Kidney epithelial cell (primary cell): Measurements from ENCODE around the gene PACSIN1. TPM values are rescaled to one million over a fixed set of nuclear protein-coding genes. Genes with fewer than 3 reads are reported as not detected.

Experiments used
- DNase-seq: peaks from one replicate; pipeline ENCODE4 v3.0.0-alpha.2; 2010; ENCODE audit warnings: low read depth
- H3K27me3 ChIP-seq: 2 replicates; pipeline ENCODE4 v1.6.0; 2011; ENCODE audit warnings: low read length; ENCODE audit not compliant: control insufficient read depth, insufficient read depth
- H3K36me3 ChIP-seq: 2 replicates; pipeline ENCODE4 v1.5.1; 2011; ENCODE audit warnings: low read length; ENCODE audit not compliant: control insufficient read depth, insufficient read depth
- H3K4me3 ChIP-seq: 2 replicates; pipeline ENCODE4 v1.5.1; 2011; ENCODE audit warnings: low read depth, mild to moderate bottlenecking, control low read depth, low read length
- total RNA-seq: library from RNA; depleted of rRNA; stranded (reverse); fragments of >200 nt; gene quantifications from 2 replicates; pipeline ENCODE4 v1.2.3, GENCODE V29; 2015
- TF ChIP-seq, protein P1 (sequence below): IDR thresholded peaks from 2 replicates; pipeline ENCODE4 v1.5.1; 2011; ENCODE audit warnings: mild to moderate bottlenecking, moderate library complexity, low read length, control low read depth, inconsistent platforms; ENCODE audit not compliant: insufficient read depth, poor library complexity, severe bottlenecking

The PACSIN1 gene
- total RNA-seq, 1 donor from 2014 or later = 0.04 TPM

DNA sequence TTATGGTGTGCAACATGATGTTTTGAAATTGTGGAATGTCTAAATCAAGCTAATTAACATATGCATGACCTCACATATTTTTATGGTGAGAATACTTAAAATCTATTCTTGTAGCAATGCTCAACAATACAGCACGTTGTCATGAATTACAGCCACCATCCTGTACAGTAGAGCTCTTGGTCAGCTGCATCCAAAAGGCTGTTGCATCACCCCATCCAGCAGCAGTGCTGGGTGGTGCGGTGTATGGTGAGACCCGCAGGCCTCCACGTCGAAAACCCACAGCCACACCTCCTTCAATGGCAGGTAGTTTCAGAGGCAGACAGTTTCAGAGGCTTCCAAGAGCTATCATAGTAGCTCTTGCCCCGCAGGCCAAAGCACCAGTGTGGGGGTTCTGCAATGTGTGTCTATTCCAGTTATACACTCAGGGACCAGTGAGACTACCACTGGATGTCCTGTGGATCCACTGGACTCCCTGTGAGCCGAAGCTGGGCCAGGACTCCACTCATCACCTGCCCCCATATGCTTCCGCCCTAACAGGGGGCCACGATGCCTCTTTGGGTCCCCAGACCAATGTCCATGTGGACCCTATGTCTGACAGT, 23.4 kb downstream of the PACSIN1 start:
- TF ChIP-seq, protein P1, sequence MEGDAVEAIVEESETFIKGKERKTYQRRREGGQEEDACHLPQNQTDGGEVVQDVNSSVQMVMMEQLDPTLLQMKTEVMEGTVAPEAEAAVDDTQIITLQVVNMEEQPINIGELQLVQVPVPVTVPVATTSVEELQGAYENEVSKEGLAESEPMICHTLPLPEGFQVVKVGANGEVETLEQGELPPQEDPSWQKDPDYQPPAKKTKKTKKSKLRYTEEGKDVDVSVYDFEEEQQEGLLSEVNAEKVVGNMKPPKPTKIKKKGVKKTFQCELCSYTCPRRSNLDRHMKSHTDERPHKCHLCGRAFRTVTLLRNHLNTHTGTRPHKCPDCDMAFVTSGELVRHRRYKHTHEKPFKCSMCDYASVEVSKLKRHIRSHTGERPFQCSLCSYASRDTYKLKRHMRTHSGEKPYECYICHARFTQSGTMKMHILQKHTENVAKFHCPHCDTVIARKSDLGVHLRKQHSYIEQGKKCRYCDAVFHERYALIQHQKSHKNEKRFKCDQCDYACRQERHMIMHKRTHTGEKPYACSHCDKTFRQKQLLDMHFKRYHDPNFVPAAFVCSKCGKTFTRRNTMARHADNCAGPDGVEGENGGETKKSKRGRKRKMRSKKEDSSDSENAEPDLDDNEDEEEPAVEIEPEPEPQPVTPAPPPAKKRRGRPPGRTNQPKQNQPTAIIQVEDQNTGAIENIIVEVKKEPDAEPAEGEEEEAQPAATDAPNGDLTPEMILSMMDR = no peak
- no peak overlapping the region for H3K4me3 ChIP-seq
- H3K36me3 ChIP-seq = no peaks in the 10 kb centered on the region
- no peak for DNase-seq
- H3K27me3 ChIP-seq = no peaks in the 10 kb centered on the region

- no peak for DNase-seq
- TF ChIP-seq, protein P1 = no peak
- H3K27me3 ChIP-seq = no peaks in the 10 kb centered on the region
- H3K36me3 ChIP-seq = no peaks in the 10 kb centered on the region
- H3K4me3 ChIP-seq = no peak overlapping the region
Measured at GRCh38 chr6:34490390-34491090, 24.7 kb downstream of the PACSIN1 start.

DNA sequence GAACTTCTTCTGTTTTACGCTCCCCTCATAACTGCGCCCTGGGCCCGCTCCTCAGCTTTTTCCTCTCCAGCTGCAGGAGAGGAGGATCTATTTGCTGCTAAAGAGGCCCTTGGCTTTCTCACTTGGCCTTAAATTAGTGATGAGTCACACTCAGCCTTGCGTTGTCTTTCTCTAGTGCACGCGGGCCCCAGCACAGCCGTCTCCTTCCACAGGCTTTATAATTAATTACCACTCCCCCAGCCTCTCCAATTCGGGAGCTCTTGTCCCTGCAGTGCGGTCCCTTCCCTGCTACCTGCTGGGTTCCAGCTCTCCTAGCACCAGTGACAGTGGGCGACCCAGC, 25.2 kb downstream of the PACSIN1 start:
- H3K27me3 ChIP-seq = no peaks in the 10 kb centered on the region
- no peaks in the 10 kb centered on the region for H3K36me3 ChIP-seq
- no peak overlapping the region for H3K4me3 ChIP-seq
- TF ChIP-seq, protein P1 = no peak
- no peak for DNase-seq

DNA sequence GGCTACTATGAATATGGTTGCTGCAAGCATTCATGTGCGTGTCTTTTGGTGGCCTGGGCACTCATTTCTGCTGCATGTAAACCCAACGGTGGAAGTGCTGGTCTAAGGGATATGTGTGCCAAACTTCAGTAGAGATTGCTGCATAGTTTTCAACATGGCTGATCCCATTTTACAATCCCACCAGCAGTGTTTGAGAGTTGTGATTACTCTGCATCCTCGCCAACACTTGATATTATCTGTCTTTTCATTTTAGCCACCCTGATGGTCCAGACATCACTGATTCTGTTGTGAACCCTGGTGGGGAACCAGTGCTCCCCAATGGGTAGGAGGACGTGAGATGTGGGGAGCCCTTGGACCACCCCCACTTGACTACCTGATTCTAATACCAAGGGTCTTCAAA, 27.5 kb downstream of the PACSIN1 start:
- TF ChIP-seq, protein P1 = no peak
- H3K27me3 ChIP-seq = no peaks in the 10 kb centered on the region
- DNase-seq = no peak
- H3K36me3 ChIP-seq = no peaks in the 10 kb centered on the region
- no peak overlapping the region for H3K4me3 ChIP-seq

GRCh38 chr6:34494973-34495372, 29.1 kb downstream of the PACSIN1 start:
- TF ChIP-seq, protein P1 = no peak
- no peak overlapping the region for H3K4me3 ChIP-seq
- DNase-seq = no peak
- H3K27me3 ChIP-seq = no peaks in the 10 kb centered on the region
- H3K36me3 ChIP-seq = no peaks in the 10 kb centered on the region
